T-helper 2 cell treated with Interferon-gamma antibody and Interleukin-4, amounts not matched to agents 5 μg/mL and 100 μg/mL, for 36 hours (primary cell): ENCODE results near the gene RHBDL3.
A peak's percentile ranks its signal among the peaks of the same experiment; 100 is the strongest.
"Not testable (repeated sequence)": the region's sequence is repeated elsewhere in the genome, so short reads cannot be mapped to it uniquely, and the experiment has no call there.

Source experiments
- DNase-seq: peaks from one replicate; pipeline ENCODE4 v3.0.0; 2021; ENCODE audit warnings: low spot score
- H3K27ac Mint-ChIP-seq: one replicate; pipeline ENCODE4 v1.8.0; 2021; ENCODE audit warnings: mild to moderate bottlenecking, mixed read lengths
- H3K27me3 Mint-ChIP-seq: one replicate; pipeline ENCODE4 v1.8.0; 2021; ENCODE audit warnings: low read depth, mixed read lengths
- H3K36me3 Mint-ChIP-seq: one replicate; pipeline ENCODE4 v1.8.0; 2021; ENCODE audit warnings: low read depth, mixed read lengths
- H3K4me1 Mint-ChIP-seq: one replicate; pipeline ENCODE4 v1.8.0; 2021; ENCODE audit warnings: low read depth, mixed read lengths
- H3K4me3 Mint-ChIP-seq: one replicate; pipeline ENCODE4 v1.8.0; 2022; ENCODE audit warnings: mild to moderate bottlenecking, moderate library complexity, mixed read lengths
- H3K9me3 Mint-ChIP-seq: one replicate; pipeline ENCODE4 v1.8.0; 2021; ENCODE audit warnings: mixed read lengths

Gene RHBDL3

GRCh38 chr17:32333187-32333586, 67.6 kb downstream of the RHBDL3 start:
- Mint-ChIP-seq H3K27ac (no peak overlapping the region), H3K4me1 (peaks cover 36% of the 10 kb centered on the region), H3K27me3 (no peaks in the 10 kb centered on the region)

DNA sequence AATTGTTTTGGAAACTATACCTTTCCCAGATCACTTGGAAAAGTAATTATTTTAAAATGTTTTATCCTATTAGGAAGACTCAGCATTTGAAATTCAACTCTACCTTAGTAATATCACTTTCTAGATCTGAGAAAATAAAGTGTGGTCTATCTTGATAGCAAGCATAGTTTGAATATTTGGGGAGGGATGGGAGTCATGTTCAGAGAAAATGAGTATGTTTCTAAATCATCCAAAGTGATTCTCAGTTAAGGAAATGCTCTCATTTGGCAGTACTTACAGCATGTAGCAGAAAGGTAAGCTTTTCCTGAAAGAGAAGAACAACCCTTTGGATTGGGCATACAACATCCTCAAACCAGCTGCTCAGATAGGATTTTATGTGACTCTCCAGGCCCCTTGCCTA, 69.4 kb downstream of the RHBDL3 start:
- H3K9me3 Mint-ChIP-seq, result no peaks in the 10 kb centered on the region
- peaks cover 35% of the 10 kb centered on the region for H3K36me3 Mint-ChIP-seq
- peaks cover 35% of the 10 kb centered on the region for H3K4me1 Mint-ChIP-seq
- peak overlapping the region; percentile 26 for H3K27ac Mint-ChIP-seq
- H3K4me3 Mint-ChIP-seq, result no peak overlapping the region
- DNase-seq, result no peak
- no peaks in the 10 kb centered on the region for H3K27me3 Mint-ChIP-seq

More at GRCh38 chr17:32333187-32333586, 67.6 kb downstream of the RHBDL3 start:
- H3K4me3 Mint-ChIP-seq, result no peak overlapping the region
- peaks cover 31% of the 10 kb centered on the region for H3K36me3 Mint-ChIP-seq
- H3K9me3 Mint-ChIP-seq, result no peaks in the 10 kb centered on the region
- DNase-seq, result no peak

DNA sequence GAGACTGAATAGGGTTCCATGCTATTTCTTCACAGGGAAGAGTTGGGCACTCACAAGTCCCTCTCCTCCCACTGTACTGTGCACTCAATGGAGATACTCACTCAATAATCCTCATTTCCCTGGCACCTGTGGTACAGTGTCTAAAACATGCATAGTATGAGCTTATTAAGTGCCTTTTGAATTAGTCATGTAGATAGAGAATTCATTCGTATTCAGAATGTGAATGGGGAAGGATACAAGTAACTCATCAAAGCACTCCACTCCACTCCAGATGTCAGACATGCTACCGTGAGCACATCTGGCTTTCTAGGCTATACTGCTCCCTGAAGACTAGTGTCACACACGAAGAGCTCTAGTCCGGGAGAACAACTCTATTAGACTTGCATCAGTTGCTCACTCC, 70.1 kb downstream of the RHBDL3 start:
- H3K9me3 Mint-ChIP-seq, result no peaks in the 10 kb centered on the region
- no peaks in the 10 kb centered on the region for H3K27me3 Mint-ChIP-seq

GRCh38 chr17:32341141-32341856, 75.7 kb downstream of the RHBDL3 start:
- Mint-ChIP-seq H3K36me3 (peaks cover 12% of the 10 kb centered on the region), H3K27me3 (no peaks in the 10 kb centered on the region), H3K4me3 (peak overlapping the region; percentile 90), H3K9me3 (no peaks in the 10 kb centered on the region), H3K27ac (peak overlapping the region; percentile 93), H3K4me1 (peaks cover 22% of the 10 kb centered on the region)
- peak; percentile 50 for DNase-seq

More for the DNA sequence above, 70.1 kb downstream of the RHBDL3 start:
- DNase-seq, result no peak
- no peak overlapping the region for H3K27ac Mint-ChIP-seq
- H3K4me1 Mint-ChIP-seq, result peaks cover 31% of the 10 kb centered on the region
- no peak overlapping the region for H3K4me3 Mint-ChIP-seq
- H3K36me3 Mint-ChIP-seq, result peaks cover 35% of the 10 kb centered on the region

GRCh38 chr17:32341857-32342602, 76.4 kb downstream of the RHBDL3 start, which contains the start of gene C17orf75:
TSS of gene C17orf75 (minus strand) at chr17:32342173. CDS start at chr17:32342139, 34 bp downstream.
- peak within 1 kb of the TSS; percentile 93 for H3K27ac Mint-ChIP-seq
- H3K36me3 Mint-ChIP-seq, result peaks cover 9% of the 10 kb centered on the region
- DNase-seq, result peak; percentile 76
- peak within 1 kb of the TSS; percentile 90 for H3K4me3 Mint-ChIP-seq
- H3K27me3 Mint-ChIP-seq, result no peaks in the 10 kb centered on the region
- peaks cover 22% of the 10 kb centered on the region for H3K4me1 Mint-ChIP-seq
- H3K9me3 Mint-ChIP-seq, result no peaks in the 10 kb centered on the region

- Mint-ChIP-seq H3K4me3 (peak overlapping the region; percentile 90), H3K27me3 (no peaks in the 10 kb centered on the region), H3K9me3 (no peaks in the 10 kb centered on the region), H3K4me1 (peaks cover 22% of the 10 kb centered on the region), H3K36me3 (peaks cover 9% of the 10 kb centered on the region), H3K27ac (peak overlapping the region; percentile 73)
- DNase-seq, result no peak
These were observed 77.1 kb downstream of the RHBDL3 start for GRCh38 chr17:32342603-32343325.

DNA sequence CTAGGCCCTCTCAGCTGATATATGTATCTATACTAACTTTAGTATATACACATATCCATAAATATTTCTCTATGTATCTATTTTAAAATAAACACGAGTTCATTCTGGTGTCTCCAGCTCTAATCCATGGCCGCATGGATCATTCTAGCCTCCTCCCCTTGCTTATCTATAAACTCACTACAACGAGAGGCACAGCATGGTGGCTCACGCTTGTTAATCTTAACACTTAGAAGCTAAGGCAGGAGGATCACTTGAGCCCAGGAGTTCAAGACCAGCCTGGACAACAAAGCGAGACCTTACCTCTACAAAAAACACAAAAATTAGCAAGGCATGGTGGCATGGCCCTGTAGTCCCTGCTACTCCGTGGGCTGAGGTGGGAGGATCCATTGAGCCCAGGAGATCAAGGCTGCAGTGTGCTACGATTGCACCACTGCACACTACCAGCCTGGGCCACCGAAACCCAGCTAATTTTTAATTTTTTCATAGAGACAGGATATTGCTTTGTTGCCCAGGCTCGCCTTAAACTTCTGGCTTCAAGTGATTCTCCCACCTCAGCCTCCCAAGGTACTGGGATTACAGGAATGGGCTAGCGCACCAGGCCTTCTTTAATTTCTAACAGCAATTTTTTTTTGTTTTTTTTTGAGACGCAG, 80.4 kb downstream of the RHBDL3 start:
- Mint-ChIP-seq H3K27ac (no peak overlapping the region), H3K9me3 (no peaks in the 10 kb centered on the region), H3K4me3 (no peak overlapping the region), H3K36me3 (peaks cover 15% of the 10 kb centered on the region), H3K4me1 (peaks cover 22% of the 10 kb centered on the region), H3K27me3 (no peaks in the 10 kb centered on the region)
- DNase-seq, result no peak

- Mint-ChIP-seq H3K9me3 (no peaks in the 10 kb centered on the region), H3K27me3 (no peaks in the 10 kb centered on the region), H3K36me3 (peaks cover 33% of the 10 kb centered on the region), H3K4me1 (peaks cover 22% of the 10 kb centered on the region), H3K4me3 (peak overlapping the region; percentile 98), H3K27ac (no peak overlapping the region)
- no peak for DNase-seq
These were observed 82.8 kb downstream of the RHBDL3 start for GRCh38 chr17:32348483-32348800.

- Mint-ChIP-seq H3K27ac (peak overlapping the region; percentile 100), H3K36me3 (peaks cover 40% of the 10 kb centered on the region), H3K9me3 (no peaks in the 10 kb centered on the region), H3K4me3 (peak overlapping the region; percentile 98), H3K27me3 (no peaks in the 10 kb centered on the region), H3K4me1 (peaks cover 28% of the 10 kb centered on the region)
- DNase-seq, result no peak
These were observed 83.8 kb downstream of the RHBDL3 start for GRCh38 chr17:32349503-32349853.

- DNase-seq, result peak; percentile 94
- H3K4me1 Mint-ChIP-seq, result peaks cover 32% of the 10 kb centered on the region
- H3K9me3 Mint-ChIP-seq, result no peaks in the 10 kb centered on the region
- H3K27ac Mint-ChIP-seq, result peak within 1 kb of the TSS; percentile 100
- peaks cover 44% of the 10 kb centered on the region for H3K36me3 Mint-ChIP-seq
- peak within 1 kb of the TSS; percentile 98 for H3K4me3 Mint-ChIP-seq
- H3K27me3 Mint-ChIP-seq, result no peaks in the 10 kb centered on the region
These were observed 84.4 kb downstream of the RHBDL3 start, which contains the start of gene ZNF207 for GRCh38 chr17:32349854-32350665. TSS of gene ZNF207 (plus strand) at chr17:32350157. CDS start at chr17:32350286, 129 bp downstream.

GRCh38 chr17:32350666-32351418, 85.2 kb downstream of the RHBDL3 start:
- DNase-seq, result no peak
- Mint-ChIP-seq H3K9me3 (no peaks in the 10 kb centered on the region), H3K4me3 (peak overlapping the region; percentile 98), H3K27me3 (no peaks in the 10 kb centered on the region), H3K4me1 (peaks cover 39% of the 10 kb centered on the region), H3K27ac (peak overlapping the region; percentile 100), H3K36me3 (peaks cover 52% of the 10 kb centered on the region)

DNA sequence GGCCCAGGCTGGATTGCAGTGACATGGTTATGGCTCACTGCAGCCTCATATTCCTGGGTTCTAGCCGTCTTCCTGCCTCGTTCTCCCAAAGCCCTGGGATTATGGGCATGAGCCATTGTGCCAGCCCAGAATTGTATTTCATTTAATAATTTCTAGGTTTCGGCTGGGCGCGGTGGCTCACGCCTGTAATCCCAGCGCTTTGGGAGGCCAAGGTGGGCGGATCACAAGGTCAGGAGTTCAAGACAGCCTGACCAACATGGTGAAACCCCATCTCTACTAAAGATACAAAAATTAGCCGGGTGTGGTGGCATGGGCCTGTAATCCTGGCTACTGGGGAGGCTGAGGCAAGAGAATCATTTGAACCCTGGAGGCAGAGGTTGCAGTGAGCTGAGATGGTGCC, 87.1 kb downstream of the RHBDL3 start:
- DNase-seq, H3K27me3 Mint-ChIP-seq, H3K9me3 Mint-ChIP-seq, H3K27ac Mint-ChIP-seq: not testable (repeated sequence)
- Mint-ChIP-seq H3K4me3 (peak overlapping the region; percentile 98), H3K4me1 (peaks cover 47% of the 10 kb centered on the region), H3K36me3 (peaks cover 63% of the 10 kb centered on the region)
